BE2C (cell line): ENCODE results near the gene TSPAN16. TPM values are rescaled to one million over a fixed set of nuclear protein-coding genes. Genes with fewer than 3 reads are reported as not detected.

ENCODE experiments used
- DNase-seq: peaks from one replicate; pipeline ENCODE4 v3.0.0-alpha.2; 2020
- H3K27me3 ChIP-seq: fragments of 250-450 bp; sonication (Bioruptor Pico); 2 replicates; pipeline ENCODE4 v1.5.1; 2020; ENCODE audit warnings: mild to moderate bottlenecking
- H3K36me3 ChIP-seq: fragments of 250-450 bp; sonication (Bioruptor Pico); 2 replicates; pipeline ENCODE4 v1.5.1; 2020; ENCODE audit warnings: mild to moderate bottlenecking
- H3K4me1 ChIP-seq: fragments of 250-450 bp; sonication (Bioruptor Pico); 2 replicates; pipeline ENCODE4 v1.5.1; 2020
- H3K4me3 ChIP-seq: 2 replicates; pipeline ENCODE4 v1.5.1; 2011; ENCODE audit warnings: low read depth, low read length
- H3K9me3 ChIP-seq: fragments of 250-450 bp; sonication (Bioruptor Pico); 2 replicates; pipeline ENCODE4 v1.5.1; 2020
- polyA plus RNA-seq: library from polyadenylated mRNA; unstranded; fragments of >200 nt; gene quantifications from one replicate; pipeline ENCODE4 v1.2.1, GENCODE V29; 2012; ENCODE audit warnings: low read depth, missing spikeins; ENCODE audit not compliant: insufficient read length, insufficient read depth
- TF ChIP-seq, protein P1 (sequence below): IDR thresholded peaks from 2 replicates; pipeline ENCODE4 v1.5.1; 2012; ENCODE audit warnings: mild to moderate bottlenecking, low read depth, low read length

Gene TSPAN16, protein sequence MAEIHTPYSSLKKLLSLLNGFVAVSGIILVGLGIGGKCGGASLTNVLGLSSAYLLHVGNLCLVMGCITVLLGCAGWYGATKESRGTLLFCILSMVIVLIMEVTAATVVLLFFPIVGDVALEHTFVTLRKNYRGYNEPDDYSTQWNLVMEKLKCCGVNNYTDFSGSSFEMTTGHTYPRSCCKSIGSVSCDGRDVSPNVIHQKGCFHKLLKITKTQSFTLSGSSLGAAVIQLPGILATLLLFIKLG
- not detected for polyA plus RNA-seq

DNA sequence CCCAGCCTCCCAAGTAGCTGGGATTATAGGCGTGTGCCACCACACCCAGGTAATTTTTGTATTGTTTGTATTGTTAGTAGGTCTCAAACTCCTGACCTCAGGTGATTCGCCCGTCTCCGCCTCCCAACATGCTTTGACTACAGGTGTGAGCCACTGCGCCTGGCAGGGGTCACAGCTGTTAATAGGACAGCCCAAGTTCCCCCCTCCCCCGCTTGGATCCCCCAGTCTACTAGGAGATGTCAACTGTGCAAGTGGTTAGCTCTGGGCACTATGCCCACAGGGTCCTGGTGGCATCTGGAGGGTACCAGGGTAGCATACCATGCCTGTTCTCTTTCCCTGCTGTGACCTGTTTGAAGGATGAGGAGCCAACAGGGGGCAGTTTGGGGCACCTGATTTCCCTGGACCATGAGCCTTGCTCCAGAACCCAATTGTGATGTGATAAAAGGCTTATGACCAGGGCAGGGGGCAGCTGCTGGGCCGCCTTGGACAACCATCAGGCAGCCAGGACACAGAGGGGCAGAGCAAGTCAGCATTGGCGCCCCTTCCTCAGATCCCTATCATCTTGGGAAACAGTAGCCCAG, at the start of gene TSPAN16:
TSPAN16 (plus strand) TSS at position 496 of the 581 bp plus-strand sequence. CDS start 138 bp downstream, outside the sequence.
- Histone ChIP-seq H3K4me3 (no peak within 1 kb of the TSS), H3K4me1 (no peaks in the 10 kb centered on the region), H3K27me3 (no peaks in the 10 kb centered on the region), H3K9me3 (no peaks in the 10 kb centered on the region), H3K36me3 (no peaks in the 10 kb centered on the region)
- no peak for DNase-seq
- TF ChIP-seq, protein P1, sequence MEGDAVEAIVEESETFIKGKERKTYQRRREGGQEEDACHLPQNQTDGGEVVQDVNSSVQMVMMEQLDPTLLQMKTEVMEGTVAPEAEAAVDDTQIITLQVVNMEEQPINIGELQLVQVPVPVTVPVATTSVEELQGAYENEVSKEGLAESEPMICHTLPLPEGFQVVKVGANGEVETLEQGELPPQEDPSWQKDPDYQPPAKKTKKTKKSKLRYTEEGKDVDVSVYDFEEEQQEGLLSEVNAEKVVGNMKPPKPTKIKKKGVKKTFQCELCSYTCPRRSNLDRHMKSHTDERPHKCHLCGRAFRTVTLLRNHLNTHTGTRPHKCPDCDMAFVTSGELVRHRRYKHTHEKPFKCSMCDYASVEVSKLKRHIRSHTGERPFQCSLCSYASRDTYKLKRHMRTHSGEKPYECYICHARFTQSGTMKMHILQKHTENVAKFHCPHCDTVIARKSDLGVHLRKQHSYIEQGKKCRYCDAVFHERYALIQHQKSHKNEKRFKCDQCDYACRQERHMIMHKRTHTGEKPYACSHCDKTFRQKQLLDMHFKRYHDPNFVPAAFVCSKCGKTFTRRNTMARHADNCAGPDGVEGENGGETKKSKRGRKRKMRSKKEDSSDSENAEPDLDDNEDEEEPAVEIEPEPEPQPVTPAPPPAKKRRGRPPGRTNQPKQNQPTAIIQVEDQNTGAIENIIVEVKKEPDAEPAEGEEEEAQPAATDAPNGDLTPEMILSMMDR = 0 out of 2 replicates have a peak, but pooled peaks have one; percentile 15

DNA sequence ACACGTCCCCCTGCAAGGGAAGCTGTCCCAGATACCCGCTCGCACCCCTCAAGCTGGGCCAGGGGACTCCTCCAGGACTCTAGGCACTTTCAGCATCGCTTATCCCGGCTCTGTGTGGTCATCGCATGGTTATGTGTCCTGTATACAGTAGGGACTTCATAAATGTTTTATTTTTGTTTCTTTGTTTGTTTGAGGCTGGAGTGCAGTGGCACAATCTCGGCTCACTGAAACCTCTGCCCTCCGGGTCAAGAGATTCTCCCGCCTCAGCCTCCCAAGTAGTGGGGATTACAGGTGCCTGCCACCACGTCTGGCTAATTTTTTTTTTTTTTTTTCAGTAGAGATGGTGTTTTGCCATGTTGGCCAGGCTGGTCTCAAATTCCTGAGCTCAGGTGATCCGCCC, 49.0 kb upstream of the TSPAN16 start:
- no peak for DNase-seq
- TF ChIP-seq, protein P1 = no peak
- Histone ChIP-seq H3K9me3 (no peaks in the 10 kb centered on the region), H3K4me1 (peaks cover 2% of the 10 kb centered on the region; the same call in 1 of the 2 replicates), H3K36me3 (no peaks in the 10 kb centered on the region), H3K4me3 (no peak overlapping the region), H3K27me3 (no peaks in the 10 kb centered on the region)

DNA sequence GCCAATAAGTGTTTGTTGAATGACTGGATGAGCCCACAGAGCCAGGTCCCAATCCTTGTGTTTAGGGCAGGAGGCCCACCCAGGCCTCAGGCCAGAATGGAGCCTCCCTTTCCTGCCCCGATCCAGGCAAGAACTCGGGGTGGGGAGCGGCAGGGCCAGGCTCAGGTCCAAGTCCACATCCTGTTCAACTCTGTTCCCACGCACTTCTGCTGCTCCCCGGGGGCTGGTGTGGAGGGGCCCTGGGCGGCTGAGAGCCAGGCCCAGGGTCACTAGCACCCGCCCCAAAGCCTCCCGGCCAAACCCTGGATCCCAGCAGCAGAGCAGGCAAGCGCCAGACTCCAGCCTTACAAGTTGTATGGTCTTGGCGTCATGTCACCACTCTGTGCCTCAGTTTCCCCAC, 48.6 kb upstream of the TSPAN16 start:
- TF ChIP-seq, protein P1 = no peak
- H3K9me3 ChIP-seq = no peaks in the 10 kb centered on the region
- no peak overlapping the region for H3K4me3 ChIP-seq
- H3K36me3 ChIP-seq = no peaks in the 10 kb centered on the region
- H3K27me3 ChIP-seq = no peaks in the 10 kb centered on the region
- no peak for DNase-seq
- peaks cover 2% of the 10 kb centered on the region; the same call in 1 of the 2 replicates for H3K4me1 ChIP-seq

DNA sequence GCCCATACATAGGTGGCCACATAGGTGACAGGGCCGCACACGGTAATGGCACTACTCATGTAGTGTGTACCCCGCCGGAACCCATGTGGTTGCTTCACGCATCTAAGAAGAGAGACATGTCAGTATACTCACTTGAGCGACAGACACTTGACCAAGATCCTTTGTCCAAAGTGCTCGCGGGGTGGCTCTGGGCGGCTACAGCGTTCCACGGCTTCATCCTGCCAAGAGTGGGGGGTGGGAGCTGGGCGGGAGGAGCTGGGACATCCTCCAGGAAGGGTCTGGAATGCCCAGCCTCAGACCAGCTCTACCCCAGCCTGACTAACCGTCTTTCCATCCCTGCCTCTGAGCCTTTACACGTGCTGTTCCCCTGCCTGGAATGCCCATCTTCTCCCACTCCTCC, 48.0 kb upstream of the TSPAN16 start:
- Histone ChIP-seq H3K4me3 (no peak overlapping the region), H3K4me1 (peaks cover 2% of the 10 kb centered on the region; the same call in 1 of the 2 replicates), H3K27me3 (no peaks in the 10 kb centered on the region), H3K9me3 (no peaks in the 10 kb centered on the region), H3K36me3 (no peaks in the 10 kb centered on the region)
- DNase-seq = no peak
- TF ChIP-seq, protein P1 = no peak

DNA sequence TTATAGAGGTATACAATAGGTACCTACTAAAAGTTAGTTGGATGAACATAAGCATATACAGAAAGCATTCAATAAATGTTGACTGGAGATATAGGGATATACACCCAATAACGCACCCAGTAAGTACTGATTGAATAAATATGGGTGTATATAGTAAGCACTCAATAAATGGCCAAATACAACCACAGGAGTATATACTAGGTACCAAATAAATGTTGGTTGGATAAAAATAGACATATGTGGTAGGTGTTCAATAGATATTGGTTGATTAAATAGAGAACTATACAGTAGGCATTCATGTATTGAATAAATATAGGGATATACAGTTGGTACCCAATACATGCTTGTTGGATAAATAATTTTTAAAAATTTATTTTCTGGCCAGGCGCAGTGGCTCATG, 47.1 kb upstream of the TSPAN16 start:
- no peak for DNase-seq
- H3K36me3 ChIP-seq = no peaks in the 10 kb centered on the region
- no peak overlapping the region for H3K4me3 ChIP-seq
- TF ChIP-seq, protein P1 = no peak
- H3K4me1 ChIP-seq = no peaks in the 10 kb centered on the region
- no peaks in the 10 kb centered on the region for H3K27me3 ChIP-seq
- no peaks in the 10 kb centered on the region for H3K9me3 ChIP-seq

DNA sequence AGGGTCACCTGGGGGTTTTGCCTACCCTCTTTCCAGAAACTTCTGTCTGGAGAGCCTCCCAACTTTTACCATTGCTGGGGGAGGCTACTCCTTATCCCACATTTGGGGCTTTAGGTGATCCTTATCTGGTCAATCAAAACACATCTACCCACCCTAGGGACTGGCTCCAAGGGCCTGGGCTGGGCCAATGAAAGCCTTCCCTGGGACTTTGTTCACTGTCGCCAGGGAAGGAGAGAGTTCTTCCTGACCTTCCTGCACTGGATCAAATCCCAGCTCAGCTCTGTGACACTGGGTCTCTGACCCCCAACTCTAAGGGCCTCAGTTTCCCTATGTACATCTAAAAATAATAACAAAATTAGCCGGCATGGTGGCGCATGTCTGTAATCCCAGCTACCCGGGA, 44.7 kb upstream of the TSPAN16 start:
- no peaks in the 10 kb centered on the region for H3K4me1 ChIP-seq
- H3K36me3 ChIP-seq = no peaks in the 10 kb centered on the region
- TF ChIP-seq, protein P1 = no peak
- no peak for DNase-seq
- H3K27me3 ChIP-seq = no peaks in the 10 kb centered on the region
- H3K4me3 ChIP-seq = no peak overlapping the region
- H3K9me3 ChIP-seq = no peaks in the 10 kb centered on the region
